Karpas-422 (cell line): Measurements from ENCODE around the gene ACY1. TPM values are rescaled to one million over a fixed set of nuclear protein-coding genes. Genes with fewer than 3 reads are reported as not detected.

Experiments used
- DNase-seq: peaks from one replicate; pipeline ENCODE4 v3.0.0-alpha.2; 2015
- H2AFZ ChIP-seq: fragments of 200-600 bp; sonication (generic); 2 replicates; pipeline ENCODE4 v1.6.1; 2014; ENCODE audit warnings: antibody characterized with exemption, low read length, mixed read lengths
- H3K27ac ChIP-seq: fragments of 200-600 bp; sonication (generic); 2 replicates; pipeline ENCODE4 v1.5.1; 2014; ENCODE audit warnings: mild to moderate bottlenecking, low read length, moderate library complexity
- H3K27me3 ChIP-seq: fragments of 200-600 bp; sonication (generic); 2 replicates; pipeline ENCODE4 v1.6.1; 2014; ENCODE audit warnings: low read length, mixed read lengths
- H3K36me3 ChIP-seq: fragments of 200-600 bp; sonication (generic); 2 replicates; pipeline ENCODE4 v1.6.1; 2014; ENCODE audit warnings: low read length, mixed read lengths; ENCODE audit not compliant: insufficient read depth
- H3K4me1 ChIP-seq: fragments of 200-600 bp; sonication (generic); 2 replicates; pipeline ENCODE4 v1.6.1; 2014; ENCODE audit warnings: mild to moderate bottlenecking, low read length, mixed read lengths
- H3K4me2 ChIP-seq: fragments of 200-600 bp; sonication (generic); 2 replicates; pipeline ENCODE4 v1.6.1; 2014; ENCODE audit warnings: low read length, low read depth, mild to moderate bottlenecking; ENCODE audit not compliant: poor library complexity, severe bottlenecking
- H3K4me3 ChIP-seq: fragments of 200-600 bp; sonication (generic); 2 replicates; pipeline ENCODE4 v1.5.1; 2014; ENCODE audit warnings: mild to moderate bottlenecking, antibody characterized with exemption, low read length, mixed read lengths
- H3K79me2 ChIP-seq: fragments of 200-600 bp; sonication (generic); 2 replicates; pipeline ENCODE4 v1.6.1; 2014; ENCODE audit warnings: mild to moderate bottlenecking, low read length, mixed read lengths
- H3K9ac ChIP-seq: fragments of 200-600 bp; sonication (generic); 2 replicates; pipeline ENCODE4 v1.6.0; 2014; ENCODE audit warnings: low read length
- H3K9me2 ChIP-seq: fragments of 200-600 bp; sonication (generic), shearing (Covaris generic); replicated peaks from 2 replicates; pipeline ENCODE4 v1.6.0; 2014; ENCODE audit warnings: mild to moderate bottlenecking, low read length, moderate library complexity; ENCODE audit not compliant: insufficient read depth
- H3K9me3 ChIP-seq: fragments of 300-700, 200-600 bp; sonication (generic); 2 replicates; pipeline ENCODE4 v1.6.1; 2014; ENCODE audit warnings: low read length, mixed read lengths
- H4K20me1 ChIP-seq: fragments of 200-600 bp; sonication (generic); 2 replicates; pipeline ENCODE4 v1.6.1; 2014; ENCODE audit warnings: mild to moderate bottlenecking, antibody characterized with exemption, low read length, low read depth; ENCODE audit not compliant: insufficient read depth
- total RNA-seq: library from RNA; depleted of rRNA; stranded (reverse); fragments of >200 nt; shearing (Covaris generic); gene quantifications from 2 replicates; pipeline ENCODE4 v1.2.3, GENCODE V29; 2014; ENCODE audit warnings: low replicate concordance

Gene ACY1
- total RNA-seq, 1 experiment from 2014 or later, result 71.0 TPM

GRCh38 chr3:51964521-51964920, 18.8 kb upstream of the ACY1 start:
- Histone ChIP-seq H3K9ac (no peak overlapping the region), H2AFZ (no peak overlapping the region), H3K4me1 (peaks cover 27% of the 10 kb centered on the region), H3K4me3 (no peak overlapping the region), H3K9me3 (no peaks in the 10 kb centered on the region), H3K79me2 (no peaks in the 10 kb centered on the region), H3K4me2 (no peak overlapping the region), H3K9me2 (no peaks in the 10 kb centered on the region), H3K27ac (no peak overlapping the region), H3K27me3 (no peaks in the 10 kb centered on the region), H4K20me1 (peaks cover 11% of the 10 kb centered on the region), H3K36me3 (no peaks in the 10 kb centered on the region)
- DNase-seq, result no peak

DNA sequence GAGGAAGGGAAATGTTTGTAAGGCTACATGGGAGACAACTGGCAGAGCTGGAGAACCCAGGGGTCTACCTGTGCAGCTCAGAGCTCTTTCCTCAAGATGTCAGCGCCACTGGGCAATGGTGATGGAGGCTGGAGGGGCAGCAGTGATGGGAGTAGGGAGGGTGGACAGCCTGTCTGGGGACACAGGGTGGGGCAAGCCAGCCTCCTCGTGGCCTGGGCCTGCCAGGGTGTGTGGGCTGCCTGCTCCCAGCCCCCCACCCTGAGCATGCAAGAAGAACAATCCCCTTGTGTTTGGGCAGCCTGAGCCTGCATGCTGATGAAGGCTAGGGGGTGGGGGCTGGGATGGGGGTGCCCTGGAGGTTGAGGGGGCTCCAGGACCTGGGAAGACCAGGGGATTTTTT, 17.3 kb upstream of the ACY1 start:
- Histone ChIP-seq H3K36me3 (0 out of 2 replicates have a peak, but pooled peaks cover 2% of the 10 kb centered on the region), H3K4me1 (peaks cover 36% of the 10 kb centered on the region), H3K27ac (no peak overlapping the region), H3K27me3 (no peaks in the 10 kb centered on the region), H3K9me2 (no peaks in the 10 kb centered on the region), H3K4me3 (0 out of 2 replicates have a peak overlapping the region, but pooled peaks have one; percentile 69), H3K9ac (peak overlapping the region; percentile 68; the same call in 1 of the 2 replicates), H3K79me2 (no peaks in the 10 kb centered on the region), H2AFZ (no peak overlapping the region), H3K9me3 (no peaks in the 10 kb centered on the region), H4K20me1 (peaks cover 11% of the 10 kb centered on the region), H3K4me2 (peak overlapping the region; percentile 84)
- no peak for DNase-seq

DNA sequence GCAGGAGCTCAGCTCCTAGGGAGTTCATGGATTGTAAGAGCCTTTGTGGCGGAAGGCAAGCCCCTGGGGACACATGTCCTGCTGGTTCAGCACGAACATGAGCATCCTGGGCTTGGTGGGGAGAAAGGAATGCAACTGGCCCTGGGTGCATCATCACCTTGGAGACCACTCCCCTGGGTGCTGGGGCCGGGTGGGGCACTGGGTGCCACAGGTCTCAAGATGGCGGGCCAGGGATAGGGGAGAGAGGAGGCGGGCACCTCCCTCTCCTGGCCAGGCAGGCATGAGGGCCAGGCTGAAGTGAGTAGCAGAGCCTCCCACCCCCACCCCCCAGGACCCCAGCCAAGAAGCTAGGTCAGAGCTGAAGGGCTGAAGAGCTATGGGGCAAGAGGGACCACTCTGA, 16.8 kb upstream of the ACY1 start:
- DNase-seq, result no peak
- Histone ChIP-seq H3K9me3 (no peaks in the 10 kb centered on the region), H3K27me3 (no peaks in the 10 kb centered on the region), H3K27ac (no peak overlapping the region), H3K9ac (peak overlapping the region; percentile 68), H3K4me2 (peak overlapping the region; percentile 84), H4K20me1 (peaks cover 11% of the 10 kb centered on the region), H3K4me1 (peaks cover 40% of the 10 kb centered on the region), H2AFZ (no peak overlapping the region), H3K4me3 (peak overlapping the region; percentile 69), H3K36me3 (0 out of 2 replicates have a peak, but pooled peaks cover 2% of the 10 kb centered on the region), H3K9me2 (no peaks in the 10 kb centered on the region), H3K79me2 (peaks cover 4% of the 10 kb centered on the region; the same call in 1 of the 2 replicates)

DNA sequence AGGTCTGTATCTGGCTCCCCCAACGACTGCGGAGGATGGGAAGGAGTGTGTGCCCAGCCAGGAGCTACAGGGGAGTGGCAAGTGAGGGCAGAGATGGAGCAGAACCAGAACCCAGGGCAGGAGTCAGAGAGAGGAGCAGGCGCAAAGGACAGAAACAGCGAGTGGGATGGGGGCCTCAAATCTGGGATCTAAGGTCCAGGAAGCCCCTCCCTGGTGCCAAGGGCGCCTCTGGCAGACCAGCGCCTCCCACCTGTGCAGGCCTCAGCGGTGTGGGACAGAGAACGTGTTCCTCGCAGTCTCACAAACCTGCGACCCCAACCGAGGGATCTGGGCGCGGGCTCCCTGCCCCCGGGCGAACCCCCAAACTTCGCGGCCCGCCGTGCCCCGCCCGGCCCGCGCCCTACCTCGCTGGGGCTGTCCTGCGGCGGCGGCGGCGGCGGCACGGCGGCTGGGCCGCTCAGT, 16.4 kb upstream of the ACY1 start:
- peak overlapping the region; percentile 68 for H3K9ac ChIP-seq
- peaks cover 6% of the 10 kb centered on the region; the same call in 1 of the 2 replicates for H3K79me2 ChIP-seq
- H3K9me3 ChIP-seq, result no peaks in the 10 kb centered on the region
- H3K9me2 ChIP-seq, result no peaks in the 10 kb centered on the region
- no peaks in the 10 kb centered on the region for H3K27me3 ChIP-seq
- peaks cover 42% of the 10 kb centered on the region for H3K4me1 ChIP-seq
- H3K36me3 ChIP-seq, result 0 out of 2 replicates have a peak, but pooled peaks cover 2% of the 10 kb centered on the region
- H4K20me1 ChIP-seq, result peaks cover 11% of the 10 kb centered on the region; the same call in 1 of the 2 replicates
- DNase-seq, result no peak
- peak overlapping the region; percentile 84 for H3K4me2 ChIP-seq
- H2AFZ ChIP-seq, result no peak overlapping the region
- H3K4me3 ChIP-seq, result peak overlapping the region; percentile 69
- no peak overlapping the region for H3K27ac ChIP-seq

- Histone ChIP-seq H3K27ac (peak within 1 kb of the TSS; percentile 75), H3K4me2 (peak within 1 kb of the TSS; percentile 84), H2AFZ (no peak within 1 kb of the TSS), H3K4me3 (peak within 1 kb of the TSS; percentile 79), H3K36me3 (0 out of 2 replicates have a peak, but pooled peaks cover 2% of the 10 kb centered on the region), H3K79me2 (peaks cover 10% of the 10 kb centered on the region), H3K9me3 (no peaks in the 10 kb centered on the region), H3K9ac (peak within 1 kb of the TSS; percentile 82), H3K4me1 (peaks cover 47% of the 10 kb centered on the region), H3K9me2 (no peaks in the 10 kb centered on the region), H4K20me1 (peaks cover 5% of the 10 kb centered on the region; the same call in 1 of the 2 replicates), H3K27me3 (no peaks in the 10 kb centered on the region)
- peak; percentile 79 for DNase-seq
Measured at GRCh38 chr3:51967384-51968169, 15.8 kb upstream of the ACY1 start, which contains the start of gene PCBP4. TSS of gene PCBP4 (minus strand) at chr3:51967454. CDS start at chr3:51961240, 6,214 bp downstream.

- Histone ChIP-seq H3K79me2 (peaks cover 16% of the 10 kb centered on the region), H4K20me1 (0 out of 2 replicates have a peak, but pooled peaks cover 3% of the 10 kb centered on the region), H3K9me3 (no peaks in the 10 kb centered on the region), H3K36me3 (0 out of 2 replicates have a peak, but pooled peaks cover 2% of the 10 kb centered on the region), H3K9ac (peak overlapping the region; percentile 82), H2AFZ (no peak overlapping the region), H3K4me2 (peak overlapping the region; percentile 76), H3K27ac (peak overlapping the region; percentile 75), H3K4me3 (peak overlapping the region; percentile 79), H3K4me1 (peaks cover 47% of the 10 kb centered on the region), H3K9me2 (no peaks in the 10 kb centered on the region), H3K27me3 (no peaks in the 10 kb centered on the region)
- no peak for DNase-seq
Measured at GRCh38 chr3:51968170-51968775, 15.1 kb upstream of the ACY1 start.

GRCh38 chr3:51968883-51969678, 14.3 kb upstream of the ACY1 start:
- H3K36me3 ChIP-seq, result 0 out of 2 replicates have a peak, but pooled peaks cover 2% of the 10 kb centered on the region
- H3K4me3 ChIP-seq, result peak overlapping the region; percentile 79; the same call in 1 of the 2 replicates
- H3K9me2 ChIP-seq, result no peaks in the 10 kb centered on the region
- no peaks in the 10 kb centered on the region for H3K27me3 ChIP-seq
- H2AFZ ChIP-seq, result no peak overlapping the region
- H3K27ac ChIP-seq, result peak overlapping the region; percentile 75; the same call in 1 of the 2 replicates
- H3K9me3 ChIP-seq, result no peaks in the 10 kb centered on the region
- H4K20me1 ChIP-seq, result no peaks in the 10 kb centered on the region
- peaks cover 23% of the 10 kb centered on the region for H3K79me2 ChIP-seq
- peaks cover 49% of the 10 kb centered on the region for H3K4me1 ChIP-seq
- peak overlapping the region; percentile 82 for H3K9ac ChIP-seq
- H3K4me2 ChIP-seq, result peak overlapping the region; percentile 76
- no peak for DNase-seq
